Measurements from ENCODE around the gene THBS3. TPM values are rescaled to one million over a fixed set of nuclear protein-coding genes. Genes with fewer than 3 reads are reported as not detected.

Gene THBS3
- total and polyA plus RNA-seq, 9 of the 15 experiments (the other 6 are each of a cell fraction or from before 2014, with no cell fraction given) = 0.59 to 8.3 (median 3.2) TPM

DNA sequence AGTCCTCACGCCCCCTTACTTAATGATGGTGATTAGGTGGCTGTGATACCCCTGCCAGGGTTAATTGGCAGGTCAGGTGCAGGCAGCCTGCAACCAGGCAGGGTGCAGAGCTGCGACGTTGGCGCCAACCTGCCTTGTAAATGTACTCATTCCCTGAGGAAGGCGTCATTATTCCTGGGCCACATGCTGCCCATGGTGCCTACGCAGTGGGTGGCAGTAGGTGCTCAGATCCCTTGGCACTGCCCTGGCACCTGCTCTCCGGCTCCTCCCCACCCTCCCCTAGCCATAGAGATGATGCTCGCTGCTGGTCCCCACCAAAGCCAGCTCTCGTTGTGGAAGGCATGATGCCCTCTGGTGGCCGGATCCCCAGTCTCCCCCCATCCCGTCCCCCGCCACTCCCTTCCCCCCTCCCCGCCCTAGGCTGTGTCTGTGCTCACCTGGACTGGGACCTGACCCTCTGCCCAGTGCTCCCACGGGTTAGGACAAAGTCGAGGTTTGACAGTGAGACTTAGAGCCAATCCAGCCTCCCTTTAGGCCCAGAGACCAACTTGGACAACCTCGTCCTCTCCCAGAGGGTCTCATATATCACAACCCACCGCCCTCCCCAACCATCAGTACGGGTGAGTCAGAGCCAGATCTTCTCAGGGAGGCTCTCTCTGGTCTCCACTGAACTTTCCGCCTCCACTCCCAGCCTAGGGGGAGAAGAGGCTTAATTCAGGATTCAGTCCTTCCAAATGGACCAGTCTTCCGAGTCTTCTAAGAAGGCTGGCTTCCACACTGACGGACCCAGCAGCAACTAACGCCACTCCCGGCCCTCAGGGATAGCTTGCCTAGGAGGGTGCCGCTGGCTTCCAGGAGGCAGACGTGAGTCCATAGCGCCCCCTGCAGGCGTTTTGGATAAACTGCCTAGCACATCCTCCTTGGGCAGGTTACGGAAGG lies 40.3 kb downstream of the THBS3 start (continued):
- TF ChIP-seq, protein P1, sequence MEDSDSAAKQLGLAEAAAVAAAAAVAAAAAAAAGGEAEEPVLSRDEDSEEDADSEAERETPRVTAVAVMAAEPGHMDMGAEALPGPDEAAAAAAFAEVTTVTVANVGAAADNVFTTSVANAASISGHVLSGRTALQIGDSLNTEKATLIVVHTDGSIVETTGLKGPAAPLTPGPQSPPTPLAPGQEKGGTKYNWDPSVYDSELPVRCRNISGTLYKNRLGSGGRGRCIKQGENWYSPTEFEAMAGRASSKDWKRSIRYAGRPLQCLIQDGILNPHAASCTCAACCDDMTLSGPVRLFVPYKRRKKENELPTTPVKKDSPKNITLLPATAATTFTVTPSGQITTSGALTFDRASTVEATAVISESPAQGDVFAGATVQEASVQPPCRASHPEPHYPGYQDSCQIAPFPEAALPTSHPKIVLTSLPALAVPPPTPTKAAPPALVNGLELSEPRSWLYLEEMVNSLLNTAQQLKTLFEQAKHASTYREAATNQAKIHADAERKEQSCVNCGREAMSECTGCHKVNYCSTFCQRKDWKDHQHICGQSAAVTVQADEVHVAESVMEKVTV (CRISPR knock-in tag; IDR thresholded peaks at IDR 0.05) = peak; percentile 95
- TF ChIP-seq ZNF75A (CRISPR knock-in tag; IDR thresholded peaks at IDR 0.05) (no peak), ZNF76 (CRISPR knock-in tag; IDR thresholded peaks at IDR 0.05; ENCODE audit: borderline replicate concordance) (no peak), ZNF551 (CRISPR knock-in tag; IDR thresholded peaks at IDR 0.05) (no peak), BDP1 (IDR thresholded peaks at IDR 0.05; ENCODE audit: insufficient read depth, insufficient read length) (no peak), ATF1 (CRISPR knock-in tag; IDR thresholded peaks at IDR 0.05) (no peak), ATF1 (tag; IDR thresholded peaks at IDR 0.05) (no peak), ZNF780A (CRISPR knock-in tag; IDR thresholded peaks at IDR 0.05) (no peak), ZNF785 (CRISPR knock-in tag; IDR thresholded peaks at IDR 0.05) (no peak), ZNF695 (CRISPR knock-in tag; IDR thresholded peaks at IDR 0.05) (no peak), RBBP5 (IDR thresholded peaks at IDR 0.05; ENCODE audit: borderline replicate concordance, insufficient read depth, low read length, poor library complexity, severe bottlenecking) (no peak), ZNF324 (CRISPR knock-in tag; IDR thresholded peaks at IDR 0.05) (no peak), ZNF316 (IDR thresholded peaks at IDR 0.05) (no peak), ELF1 (tag; IDR thresholded peaks at IDR 0.05) (no peak), ELF4 (CRISPR knock-in tag; IDR thresholded peaks at IDR 0.05) (no peak), CHCHD3 (CRISPR knock-in tag; IDR thresholded peaks at IDR 0.05) (no peak), SOX6 (IDR thresholded peaks at IDR 0.05) (no peak), HDAC8 (tag; IDR thresholded peaks at IDR 0.05) (no peak), SETDB1 (IDR thresholded peaks at IDR 0.05; ENCODE audit: low read length) (no peak), U2AF2 (optimal IDR thresholded peaks at IDR 0.05; ENCODE audit: low read depth, low read length) (no peak), HDAC1 (IDR thresholded peaks at IDR 0.05) (no peak), ZNF668 (CRISPR knock-in tag; IDR thresholded peaks at IDR 0.05) (no peak), JUN (IDR thresholded peaks at IDR 0.05; ENCODE audit: borderline replicate concordance, low read depth, low read length) (no peak), JUN (CRISPR knock-in tag; IDR thresholded peaks at IDR 0.05; ENCODE audit: borderline replicate concordance) (no peak)
- TF ChIP-seq, protein P2, sequence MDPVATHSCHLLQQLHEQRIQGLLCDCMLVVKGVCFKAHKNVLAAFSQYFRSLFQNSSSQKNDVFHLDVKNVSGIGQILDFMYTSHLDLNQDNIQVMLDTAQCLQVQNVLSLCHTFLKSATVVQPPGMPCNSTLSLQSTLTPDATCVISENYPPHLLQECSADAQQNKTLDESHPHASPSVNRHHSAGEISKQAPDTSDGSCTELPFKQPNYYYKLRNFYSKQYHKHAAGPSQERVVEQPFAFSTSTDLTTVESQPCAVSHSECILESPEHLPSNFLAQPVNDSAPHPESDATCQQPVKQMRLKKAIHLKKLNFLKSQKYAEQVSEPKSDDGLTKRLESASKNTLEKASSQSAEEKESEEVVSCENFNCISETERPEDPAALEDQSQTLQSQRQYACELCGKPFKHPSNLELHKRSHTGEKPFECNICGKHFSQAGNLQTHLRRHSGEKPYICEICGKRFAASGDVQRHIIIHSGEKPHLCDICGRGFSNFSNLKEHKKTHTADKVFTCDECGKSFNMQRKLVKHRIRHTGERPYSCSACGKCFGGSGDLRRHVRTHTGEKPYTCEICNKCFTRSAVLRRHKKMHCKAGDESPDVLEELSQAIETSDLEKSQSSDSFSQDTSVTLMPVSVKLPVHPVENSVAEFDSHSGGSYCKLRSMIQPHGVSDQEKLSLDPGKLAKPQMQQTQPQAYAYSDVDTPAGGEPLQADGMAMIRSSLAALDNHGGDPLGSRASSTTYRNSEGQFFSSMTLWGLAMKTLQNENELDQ (CRISPR knock-in tag; IDR thresholded peaks at IDR 0.05; ENCODE audit: borderline replicate concordance) = no peak
- TF ChIP-seq, protein P3, sequence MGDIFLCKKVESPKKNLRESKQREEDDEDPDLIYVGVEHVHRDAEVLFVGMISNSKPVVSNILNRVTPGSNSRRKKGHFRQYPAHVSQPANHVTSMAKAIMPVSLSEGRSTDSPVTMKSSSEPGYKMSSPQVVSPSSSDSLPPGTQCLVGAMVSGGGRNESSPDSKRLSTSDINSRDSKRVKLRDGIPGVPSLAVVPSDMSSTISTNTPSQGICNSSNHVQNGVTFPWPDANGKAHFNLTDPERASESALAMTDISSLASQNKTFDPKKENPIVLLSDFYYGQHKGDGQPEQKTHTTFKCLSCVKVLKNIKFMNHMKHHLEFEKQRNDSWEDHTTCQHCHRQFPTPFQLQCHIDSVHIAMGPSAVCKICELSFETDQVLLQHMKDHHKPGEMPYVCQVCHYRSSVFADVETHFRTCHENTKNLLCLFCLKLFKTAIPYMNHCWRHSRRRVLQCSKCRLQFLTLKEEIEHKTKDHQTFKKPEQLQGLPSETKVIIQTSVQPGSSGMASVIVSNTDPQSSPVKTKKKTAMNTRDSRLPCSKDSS (IDR thresholded peaks at IDR 0.05; ENCODE audit: low read depth, partially characterized antibody) = no peak
